RPMI7951 (cell line): Measurements from ENCODE around the gene VSTM2B. TPM values are rescaled to one million over a fixed set of nuclear protein-coding genes. Genes with fewer than 3 reads are reported as not detected.
A peak's percentile ranks its signal among the peaks of the same experiment; 100 is the strongest.
"Not testable (repeated sequence)": the region's sequence is repeated elsewhere in the genome, so short reads cannot be mapped to it uniquely, and the experiment has no call there.

ENCODE experiments used
- DNase-seq: peaks from one replicate; pipeline ENCODE4 v3.0.0-alpha.2; 2012; ENCODE audit warnings: low read depth
- total RNA-seq: library from RNA; depleted of rRNA; stranded (reverse); fragments of >200 nt; shearing (Covaris generic); gene quantifications from 2 replicates; pipeline ENCODE4 v1.2.3, GENCODE V29; 2014; rRNA removed

VSTM2B gene
- total RNA-seq = not detected in 2 replicates

GRCh38 chr19:29525901-29526729 lies at the start of gene VSTM2B:
VSTM2B (plus strand) TSS chr19:29525994; CDS start chr19:29526584, 590 bp downstream.
- DNase-seq = no peak

GRCh38 chr19:29476528-29476927 lies 49.3 kb upstream of the VSTM2B start:
- no peak for DNase-seq

GRCh38 chr19:29477831-29478577 lies 47.8 kb upstream of the VSTM2B start:
- DNase-seq = no peak

GRCh38 chr19:29478578-29479565 lies 46.9 kb upstream of the VSTM2B start:
- DNase-seq = no peak

- no peak for DNase-seq
Measured at GRCh38 chr19:29479941-29480340, 45.9 kb upstream of the VSTM2B start.

GRCh38 chr19:29480507-29480906 lies 45.3 kb upstream of the VSTM2B start:
- no peak for DNase-seq

DNA sequence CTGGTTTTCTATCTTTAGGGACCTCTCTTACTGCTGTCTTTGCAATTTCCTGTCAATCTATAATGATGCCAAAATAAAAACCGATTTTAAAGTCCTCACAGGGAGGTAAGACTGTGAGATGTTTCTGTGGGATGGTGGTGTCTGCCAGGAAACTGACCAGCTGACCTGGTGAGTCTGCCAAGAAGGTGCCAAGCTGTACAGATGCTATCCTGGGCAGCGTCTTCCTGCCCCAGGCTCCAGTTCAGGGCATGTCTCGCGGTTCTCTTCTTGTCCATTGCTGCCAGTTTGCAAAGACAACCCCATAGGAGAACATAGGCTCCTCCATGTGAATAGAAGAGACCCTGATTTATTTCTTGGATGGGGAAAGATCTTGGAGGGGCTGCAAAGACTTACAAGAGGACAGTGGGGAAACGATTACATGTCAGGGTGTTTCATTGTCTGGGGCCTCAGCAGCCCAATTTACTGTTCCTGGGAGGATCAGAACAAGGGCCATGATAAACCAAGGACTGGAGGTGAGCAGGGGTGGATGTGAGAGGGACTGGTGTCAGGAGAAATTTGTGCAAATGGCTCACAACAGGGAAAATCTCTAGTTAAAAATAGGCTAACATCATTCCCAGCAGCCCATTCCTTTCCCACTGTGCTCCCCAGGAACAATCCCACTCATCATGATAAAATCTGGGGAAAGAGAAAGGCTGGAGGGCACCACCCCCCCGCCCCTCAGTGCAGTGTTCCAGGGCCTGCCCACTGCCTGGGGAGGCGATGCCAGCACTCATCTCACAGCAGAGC lies 42.7 kb upstream of the VSTM2B start:
- DNase-seq = no peak

DNA sequence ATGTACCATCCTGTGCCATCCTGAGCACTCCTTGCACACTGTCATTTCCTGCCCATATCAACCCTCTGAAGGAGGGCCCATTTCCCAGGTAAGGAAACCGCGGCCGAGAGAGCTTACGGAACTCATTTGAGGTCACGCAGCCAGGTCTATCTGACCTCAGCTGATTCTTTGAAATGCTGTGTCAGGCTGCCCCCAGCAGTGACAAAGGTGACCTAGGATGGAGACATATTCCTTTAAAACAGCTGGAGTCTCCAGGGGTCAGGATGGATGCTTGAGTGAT lies 42.2 kb upstream of the VSTM2B start:
- no peak for DNase-seq

DNA sequence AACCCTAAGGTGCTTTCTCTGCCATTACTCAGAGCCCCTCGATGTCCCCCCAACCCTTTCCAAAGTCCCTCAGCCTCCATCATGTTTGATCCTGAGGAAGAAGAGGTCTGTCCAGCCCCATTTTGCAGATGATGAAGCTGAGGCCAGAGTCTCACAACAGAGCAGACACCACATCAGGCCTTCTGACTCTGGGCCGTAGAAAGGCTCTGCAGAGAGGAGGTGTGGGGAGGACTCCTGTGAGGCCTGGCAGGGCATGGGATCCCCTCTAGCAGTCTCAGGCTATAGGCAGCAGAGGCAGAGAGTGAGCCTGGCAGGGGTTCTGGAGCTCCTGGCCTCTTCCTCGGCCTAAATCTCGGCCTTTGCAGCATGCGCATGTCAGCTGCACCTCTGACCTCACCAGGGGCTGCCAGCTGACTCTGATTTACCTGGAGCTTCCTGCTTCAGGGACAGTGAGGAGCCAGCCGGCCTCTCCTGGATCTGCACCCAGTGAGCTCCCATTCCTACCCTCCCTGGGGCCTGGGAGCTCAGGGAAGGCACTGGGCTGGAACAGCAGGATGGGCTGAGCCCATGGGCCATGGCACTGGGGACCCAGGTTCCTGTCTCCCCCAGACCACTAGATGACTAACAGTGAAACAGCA lies 41.7 kb upstream of the VSTM2B start:
- no peak for DNase-seq

GRCh38 chr19:29484876-29485275 lies 40.9 kb upstream of the VSTM2B start:
- DNase-seq = no peak

- DNase-seq = no peak
Measured at GRCh38 chr19:29485293-29485692, 40.5 kb upstream of the VSTM2B start.

DNA sequence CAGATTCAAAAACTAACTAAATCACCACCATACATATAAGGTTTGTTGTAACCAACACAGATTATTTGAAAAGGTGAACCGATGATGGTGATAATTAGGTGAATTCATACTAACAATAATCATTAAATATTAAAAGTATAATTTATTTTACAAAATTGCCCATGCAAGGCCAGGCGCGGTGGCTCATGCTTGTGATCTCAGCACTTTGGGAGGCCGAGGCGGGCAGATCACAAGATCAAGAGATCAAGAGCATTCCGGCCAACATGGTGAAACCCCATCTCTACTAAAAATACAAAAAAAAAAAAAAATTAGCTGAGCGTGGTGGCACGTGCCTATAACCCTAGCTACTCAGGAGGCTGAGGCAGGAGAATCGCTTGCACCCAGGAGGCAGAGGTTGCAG lies 38.8 kb upstream of the VSTM2B start:
- not testable (repeated sequence) for DNase-seq

DNA sequence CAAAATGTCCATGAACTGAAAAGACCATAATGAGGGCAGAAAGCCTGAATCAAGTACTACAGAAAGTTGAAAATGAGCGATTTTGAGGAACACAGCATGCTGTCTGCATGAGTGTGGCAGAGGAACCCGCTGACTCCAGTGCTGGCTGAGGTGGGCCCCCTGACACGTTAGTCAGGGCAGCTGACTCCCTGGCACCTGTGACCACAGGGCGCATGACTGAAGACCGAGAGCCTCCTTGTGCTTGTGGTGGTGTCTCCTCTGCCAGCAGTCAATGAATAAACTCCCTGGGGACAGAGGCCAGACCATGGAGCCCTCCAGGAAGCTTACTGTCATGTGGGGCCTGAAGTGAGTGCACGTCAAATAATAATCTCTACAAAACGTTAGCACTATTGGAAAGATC lies 38.4 kb upstream of the VSTM2B start:
- no peak for DNase-seq

DNA sequence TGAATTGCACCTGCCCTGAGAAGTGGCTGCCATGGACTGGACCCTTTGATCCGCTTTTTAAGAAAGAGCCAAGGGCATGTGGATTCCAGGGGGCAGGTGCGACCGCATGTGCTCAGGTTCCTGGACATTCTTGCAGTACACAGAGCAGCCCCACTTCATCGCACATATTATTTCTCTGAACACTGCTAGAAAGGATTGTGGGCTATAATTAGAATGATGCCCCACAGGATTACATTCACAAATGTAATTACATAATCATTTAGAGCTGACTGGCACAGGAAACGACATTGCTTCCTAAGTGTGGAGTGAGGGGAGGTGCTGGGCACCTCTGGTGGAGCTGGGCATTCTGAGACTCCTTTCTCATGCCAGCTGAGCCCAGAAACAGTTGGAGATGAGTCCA lies 37.5 kb upstream of the VSTM2B start:
- DNase-seq = no peak

- no peak for DNase-seq
Measured at GRCh38 chr19:29489172-29489951, 36.4 kb upstream of the VSTM2B start.

DNA sequence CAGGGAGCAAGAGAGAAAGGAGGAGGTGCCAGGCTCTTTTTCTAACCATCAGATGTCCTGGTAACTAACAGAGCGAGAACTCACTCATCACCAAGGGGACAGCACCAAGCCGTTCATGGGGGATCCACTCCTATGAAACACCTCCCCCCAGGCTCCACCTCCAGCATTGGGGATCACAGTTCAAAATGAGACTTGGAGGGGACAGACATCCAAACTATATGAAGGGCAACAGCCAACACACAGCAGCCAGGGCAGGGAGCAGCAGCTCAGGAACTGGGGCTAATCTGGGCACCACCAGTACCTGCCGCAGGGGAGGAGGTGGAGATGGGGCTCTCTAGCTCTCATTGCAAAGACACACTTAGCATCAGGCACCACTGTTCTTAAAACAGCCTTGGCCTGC lies 34.3 kb upstream of the VSTM2B start:
- no peak for DNase-seq

GRCh38 chr19:29491995-29492577 lies 33.7 kb upstream of the VSTM2B start:
- no peak for DNase-seq

GRCh38 chr19:29492769-29493168 lies 33.0 kb upstream of the VSTM2B start:
- peak; percentile 85 for DNase-seq

GRCh38 chr19:29495091-29495490 lies 30.7 kb upstream of the VSTM2B start:
- DNase-seq = no peak
